PC-3 (cell line): ENCODE data around the gene RNF11.

Source experiments
- EZH2 ChIP-seq: fragments of 300-600 bp; sonication (generic); IDR thresholded peaks from one replicate; pipeline ENCODE4 v1.6.1; 2017; ENCODE audit warnings: antibody characterized with exemption, mild to moderate bottlenecking, low read length; ENCODE audit not compliant: unreplicated experiment
- EZH2phosphoT487 ChIP-seq: fragments of 300-600 bp; sonication (generic); IDR thresholded peaks from 2 replicates; pipeline ENCODE4 v1.6.1; 2018; ENCODE audit warnings: mild to moderate bottlenecking, antibody characterized with exemption, low read length, borderline replicate concordance
- TF ChIP-seq, protein P1 (sequence below): fragments of 300-600 bp; sonication (generic); conservative IDR thresholded peaks from 2 replicates; pipeline ENCODE4 v1.5.1; 2017; ENCODE audit warnings: antibody characterized with exemption, low read depth, mild to moderate bottlenecking, low read length

GRCh38 chr1:51316113-51316845 lies 80.2 kb downstream of the RNF11 start:
- TF ChIP-seq, protein P1, sequence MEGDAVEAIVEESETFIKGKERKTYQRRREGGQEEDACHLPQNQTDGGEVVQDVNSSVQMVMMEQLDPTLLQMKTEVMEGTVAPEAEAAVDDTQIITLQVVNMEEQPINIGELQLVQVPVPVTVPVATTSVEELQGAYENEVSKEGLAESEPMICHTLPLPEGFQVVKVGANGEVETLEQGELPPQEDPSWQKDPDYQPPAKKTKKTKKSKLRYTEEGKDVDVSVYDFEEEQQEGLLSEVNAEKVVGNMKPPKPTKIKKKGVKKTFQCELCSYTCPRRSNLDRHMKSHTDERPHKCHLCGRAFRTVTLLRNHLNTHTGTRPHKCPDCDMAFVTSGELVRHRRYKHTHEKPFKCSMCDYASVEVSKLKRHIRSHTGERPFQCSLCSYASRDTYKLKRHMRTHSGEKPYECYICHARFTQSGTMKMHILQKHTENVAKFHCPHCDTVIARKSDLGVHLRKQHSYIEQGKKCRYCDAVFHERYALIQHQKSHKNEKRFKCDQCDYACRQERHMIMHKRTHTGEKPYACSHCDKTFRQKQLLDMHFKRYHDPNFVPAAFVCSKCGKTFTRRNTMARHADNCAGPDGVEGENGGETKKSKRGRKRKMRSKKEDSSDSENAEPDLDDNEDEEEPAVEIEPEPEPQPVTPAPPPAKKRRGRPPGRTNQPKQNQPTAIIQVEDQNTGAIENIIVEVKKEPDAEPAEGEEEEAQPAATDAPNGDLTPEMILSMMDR = no peak
- no peak for TF ChIP-seq EZH2
- TF ChIP-seq EZH2phosphoT487 = no peak
